HG03378 (cell line): ENCODE results near the gene NXPE1.
"Not testable (repeated sequence)": the region's sequence is repeated elsewhere in the genome, so short reads cannot be mapped to it uniquely, and the experiment has no call there.

Experiments
- ATAC-seq: cut with Tn5 transposase; IDR thresholded peaks from one replicate; pipeline ENCODE4 v1.9.1; 2021; ENCODE audit warnings: mild to moderate bottlenecking, moderate library complexity; ENCODE audit not compliant: unreplicated experiment

The NXPE1 gene

GRCh38 chr11:114559425-114560310 is at the start of gene NXPE1:
Gene NXPE1 (minus strand): TSS chr11:114559881. CDS start chr11:114551201, 8,680 bp downstream.
- no peak for ATAC-seq

GRCh38 chr11:114609429-114609828 is 49.7 kb upstream of the NXPE1 start:
- ATAC-seq: no peak

GRCh38 chr11:114608605-114609004 is 48.9 kb upstream of the NXPE1 start:
- not testable (repeated sequence) for ATAC-seq

GRCh38 chr11:114607753-114608459 is 48.2 kb upstream of the NXPE1 start:
- ATAC-seq: peak; percentile 27

- not testable (repeated sequence) for ATAC-seq
Measured at GRCh38 chr11:114606802-114607075, 47.1 kb upstream of the NXPE1 start.

GRCh38 chr11:114606003-114606801 is 46.5 kb upstream of the NXPE1 start:
- ATAC-seq: no peak

GRCh38 chr11:114605370-114605769 is 45.7 kb upstream of the NXPE1 start:
- no peak for ATAC-seq

GRCh38 chr11:114604886-114605285 is 45.2 kb upstream of the NXPE1 start:
- no peak for ATAC-seq

- ATAC-seq: no peak
Measured at GRCh38 chr11:114604179-114604813, 44.6 kb upstream of the NXPE1 start.

- not testable (repeated sequence) for ATAC-seq
Measured at GRCh38 chr11:114603151-114603550, 43.5 kb upstream of the NXPE1 start.

- no peak for ATAC-seq
Measured at GRCh38 chr11:114598461-114598860, 38.8 kb upstream of the NXPE1 start.

GRCh38 chr11:114596175-114596919 is 36.7 kb upstream of the NXPE1 start:
- no peak for ATAC-seq

GRCh38 chr11:114595571-114595970 is 35.9 kb upstream of the NXPE1 start, which contains the start of gene NXPE4:
Gene NXPE4 (minus strand): TSS chr11:114595786. CDS start chr11:114594759, 1,027 bp downstream.
- no peak for ATAC-seq

- ATAC-seq: no peak
Measured at GRCh38 chr11:114594703-114595102, 35.0 kb upstream of the NXPE1 start.

GRCh38 chr11:114587398-114587953 is 27.8 kb upstream of the NXPE1 start:
- ATAC-seq: no peak

- no peak for ATAC-seq
Measured at GRCh38 chr11:114586797-114587196, 27.1 kb upstream of the NXPE1 start.

GRCh38 chr11:114571712-114572111 is 12.0 kb upstream of the NXPE1 start:
- ATAC-seq: no peak

GRCh38 chr11:114569801-114570200 is 10.1 kb upstream of the NXPE1 start:
- ATAC-seq: no peak

GRCh38 chr11:114566276-114566675 is 6.6 kb upstream of the NXPE1 start:
- no peak for ATAC-seq

- ATAC-seq: no peak
Measured at GRCh38 chr11:114564831-114565230, 5.2 kb upstream of the NXPE1 start.
